Lower leg skin (tissue), 3 donors: Measurements from ENCODE around the gene CMYA5.

ENCODE experiments used
- CTCF ChIP-seq, 3 donors: fragments of 450-650 bp; IDR thresholded peaks; one replicate each; pipeline ENCODE4 v1.5.1; 2016; ENCODE audit warnings: antibody characterized with exemption in 3 of 3, mild to moderate bottlenecking in 3 of 3, moderate library complexity in 2 of 3
- POLR2A ChIP-seq, 2 donors: fragments of 450-650 bp; IDR thresholded peaks; one replicate each; pipeline ENCODE4 v1.6.1; 2016 to 2017; ENCODE audit warnings: antibody characterized with exemption in 2 of 2, mild to moderate bottlenecking in 1 of 2, moderate library complexity in 1 of 2

GRCh38 chr5:79842006-79842881 is 152.6 kb downstream of the CMYA5 start:
- TF ChIP-seq CTCF (IDR thresholded peaks at IDR 0.05) (no peak), POLR2A (IDR thresholded peaks at IDR 0.05) (no peak)
